GM23248 (cell line): ENCODE data around the gene FAHD2A. TPM values are rescaled to one million over a fixed set of nuclear protein-coding genes. Genes with fewer than 3 reads are reported as not detected.
"Not testable (repeated sequence)": the region's sequence is repeated elsewhere in the genome, so short reads cannot be mapped to it uniquely, and the experiment has no call there.

Experiments used
- DNase-seq: peaks from one replicate; pipeline ENCODE4 v3.0.0-alpha.2; 2015
- H2AFZ ChIP-seq: fragments of 200-600 bp; sonication (generic); 2 replicates; pipeline ENCODE4 v1.6.1; 2016; ENCODE audit warnings: antibody characterized with exemption
- H3F3A ChIP-seq: fragments of 200-600 bp; sonication (generic); 2 replicates; pipeline ENCODE4 v1.6.1; 2016; ENCODE audit warnings: mild to moderate bottlenecking, antibody characterized with exemption, mixed run types; ENCODE audit not compliant: insufficient read depth
- H3K27ac ChIP-seq: fragments of 200-600 bp; sonication (generic); 2 replicates; pipeline ENCODE4 v1.5.1; 2016; ENCODE audit warnings: mild to moderate bottlenecking
- H3K27me3 ChIP-seq: fragments of 200-600 bp; sonication (generic); replicated peaks from 2 replicates; pipeline ENCODE4 v1.6.1; 2016; ENCODE audit warnings: mild to moderate bottlenecking; ENCODE audit not compliant: insufficient read depth
- H3K36me3 ChIP-seq: fragments of 200-600 bp; sonication (generic); 2 replicates; pipeline ENCODE4 v1.6.1; 2016; ENCODE audit warnings: low read depth, mild to moderate bottlenecking
- H3K4me1 ChIP-seq: fragments of 200-600 bp; sonication (generic); 2 replicates; pipeline ENCODE4 v1.6.1; 2016; ENCODE audit warnings: mild to moderate bottlenecking; ENCODE audit not compliant: insufficient read depth
- H3K4me2 ChIP-seq: fragments of 200-600 bp; sonication (generic); one replicate; pipeline ENCODE4 v1.6.1; 2016; ENCODE audit warnings: mild to moderate bottlenecking; ENCODE audit not compliant: unreplicated experiment
- H3K4me3 ChIP-seq: fragments of 200-600 bp; sonication (generic); 2 replicates; pipeline ENCODE4 v1.5.1; 2016; ENCODE audit warnings: mild to moderate bottlenecking
- H3K79me2 ChIP-seq: fragments of 200-600 bp; sonication (generic); 2 replicates; pipeline ENCODE4 v1.6.1; 2016; ENCODE audit warnings: mild to moderate bottlenecking; ENCODE audit not compliant: insufficient read depth
- H3K9ac ChIP-seq: fragments of 200-600 bp; sonication (generic); 2 replicates; pipeline ENCODE4 v1.6.1; 2016; ENCODE audit warnings: mild to moderate bottlenecking
- H3K9me2 ChIP-seq: fragments of 200-600 bp; sonication (generic); 2 replicates; pipeline ENCODE4 v1.6.1; 2016; ENCODE audit warnings: mixed run types, mild to moderate bottlenecking, moderate library complexity; ENCODE audit not compliant: insufficient read depth
- H3K9me3 ChIP-seq: fragments of 200-600 bp; sonication (generic); one replicate; pipeline ENCODE4 v1.6.1; 2017; ENCODE audit warnings: low read depth
- H4K20me1 ChIP-seq: fragments of 200-600 bp; sonication (generic); 2 replicates; pipeline ENCODE4 v1.6.0; 2016; ENCODE audit not compliant: insufficient read depth
- WGBS, 2 experiments: methylation state at CpG; one replicate each; pipeline ENCODE4 v1.1.6; 2015 to 2017; ENCODE audit warnings: low lambda C conversion rate in 2 of 2, low coverage in 1 of 2; ENCODE audit errors: missing lambda C conversion rate in 2 of 2; 5-methylcytosine and 5-hydroxymethylcytosine counted together
- in situ Hi-C: fragments of 300-500 bp; cut with MboI; formaldehyde crosslinking; loops from 2 replicates; pipeline ENCODE4 v1.15.0; 2020
- polyA plus RNA-seq: library from polyadenylated mRNA; unstranded; fragments of >200 nt; fragmentation: Nextera tagmentation; extraction: Ambion mirVana; gene quantifications from 2 replicates; pipeline ENCODE4 v1.2.1, GENCODE V29; 2016
- total RNA-seq: library from RNA; depleted of rRNA; stranded (reverse); fragments of >200 nt; shearing (Covaris generic); gene quantifications from 2 replicates; pipeline ENCODE4 v1.2.3, GENCODE V29; 2014

Gene FAHD2A
- total and polyA plus RNA-seq, 2 experiments from 2014 or later = 23.8 to 24.5 TPM

- H3F3A ChIP-seq, H2AFZ ChIP-seq, H3K4me2 ChIP-seq, H3K79me2 ChIP-seq, H3K4me3 ChIP-seq, in situ Hi-C loops, H3K9me3 ChIP-seq, H3K27me3 ChIP-seq, H3K36me3 ChIP-seq, H3K27ac ChIP-seq, H3K9me2 ChIP-seq, H3K9ac ChIP-seq, H4K20me1 ChIP-seq, H3K4me1 ChIP-seq: not testable (repeated sequence)
- WGBS, 2 experiments = 26 to 46% methylated on average over 4 to 9 of the region's 9 CpGs
- DNase-seq = peak; percentile 84
Measured at GRCh38 chr2:95414015-95414594, 11.6 kb downstream of the FAHD2A start.

DNA sequence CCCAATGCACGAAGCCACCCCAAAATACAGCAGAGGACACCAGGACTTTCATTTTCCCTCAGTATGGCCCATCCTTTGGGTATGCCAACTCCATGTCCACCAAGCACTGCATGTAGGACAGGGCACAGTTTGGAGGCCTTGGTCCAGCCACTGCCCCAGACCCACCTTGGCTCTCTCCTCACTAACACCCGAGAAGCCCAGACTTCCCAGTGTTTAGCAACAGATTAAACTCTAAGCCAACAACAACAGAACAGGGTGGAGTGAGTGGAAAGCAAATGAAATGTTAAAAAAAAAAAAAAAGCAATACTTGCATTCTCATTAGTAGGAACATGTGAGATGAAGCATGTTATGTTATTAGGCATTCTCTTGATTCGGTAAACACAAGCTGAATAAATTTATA is 12.6 kb downstream of the FAHD2A start:
- H3K27ac ChIP-seq, H3K79me2 ChIP-seq, H3K9me3 ChIP-seq, H3K4me2 ChIP-seq, H3K4me3 ChIP-seq, H3F3A ChIP-seq, H4K20me1 ChIP-seq, in situ Hi-C loops, H3K9ac ChIP-seq, H2AFZ ChIP-seq, H3K36me3 ChIP-seq, H3K27me3 ChIP-seq, H3K9me2 ChIP-seq, DNase-seq: not testable (repeated sequence)
- WGBS, 2 experiments = 47 to 50% methylated on average over 3 of the region's 3 CpGs
- H3K4me1 ChIP-seq = 0 out of 2 replicates have a peak, but pooled peaks cover 10% of the 10 kb centered on the region

DNA sequence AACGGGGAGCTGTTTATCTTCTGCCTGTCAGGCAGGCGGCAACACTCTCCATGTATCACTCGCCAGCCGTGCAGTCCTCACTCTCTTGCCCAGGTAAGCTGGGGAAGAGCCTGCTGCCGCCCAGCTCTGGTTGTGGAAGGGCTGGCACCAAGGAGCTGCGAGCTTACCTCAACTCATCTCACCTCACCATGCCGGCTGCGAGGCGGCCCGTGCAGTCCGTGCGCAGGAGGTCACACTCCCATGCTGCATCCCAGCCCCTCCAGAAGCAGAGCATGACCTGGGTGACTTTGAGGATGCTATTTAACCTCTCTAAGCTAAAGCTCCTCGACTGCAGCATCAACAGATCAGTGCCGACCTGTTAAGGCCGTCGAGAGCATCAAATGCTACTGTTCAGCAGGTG is 13.1 kb downstream of the FAHD2A start:
- H3K27ac ChIP-seq, in situ Hi-C loops: not testable (repeated sequence)

GRCh38 chr2:95427196-95427867 is 24.8 kb downstream of the FAHD2A start:
- H3K36me3 ChIP-seq, H4K20me1 ChIP-seq, H3K27me3 ChIP-seq, H3K9me3 ChIP-seq, H3F3A ChIP-seq, in situ Hi-C loops, H3K9ac ChIP-seq, H3K4me3 ChIP-seq, H2AFZ ChIP-seq, H3K27ac ChIP-seq, H3K4me1 ChIP-seq, H3K79me2 ChIP-seq, DNase-seq, H3K4me2 ChIP-seq, H3K9me2 ChIP-seq: not testable (repeated sequence)
- 35 to 41% methylated on average over 8 to 15 of the region's 30 CpGs for WGBS, 2 experiments

More for the DNA sequence above, 13.1 kb downstream of the FAHD2A start:
- not testable (repeated sequence) for H3K9me3 ChIP-seq, H3F3A ChIP-seq, H3K4me2 ChIP-seq, H3K36me3 ChIP-seq, H3K9ac ChIP-seq, DNase-seq, H3K4me3 ChIP-seq, H2AFZ ChIP-seq, H3K27me3 ChIP-seq, H4K20me1 ChIP-seq, H3K9me2 ChIP-seq, H3K79me2 ChIP-seq
- WGBS, 2 experiments = 87 to 89% methylated on average over 16 of the region's 16 CpGs
- H3K4me1 ChIP-seq = 0 out of 2 replicates have a peak, but pooled peaks cover 11% of the 10 kb centered on the region

DNA sequence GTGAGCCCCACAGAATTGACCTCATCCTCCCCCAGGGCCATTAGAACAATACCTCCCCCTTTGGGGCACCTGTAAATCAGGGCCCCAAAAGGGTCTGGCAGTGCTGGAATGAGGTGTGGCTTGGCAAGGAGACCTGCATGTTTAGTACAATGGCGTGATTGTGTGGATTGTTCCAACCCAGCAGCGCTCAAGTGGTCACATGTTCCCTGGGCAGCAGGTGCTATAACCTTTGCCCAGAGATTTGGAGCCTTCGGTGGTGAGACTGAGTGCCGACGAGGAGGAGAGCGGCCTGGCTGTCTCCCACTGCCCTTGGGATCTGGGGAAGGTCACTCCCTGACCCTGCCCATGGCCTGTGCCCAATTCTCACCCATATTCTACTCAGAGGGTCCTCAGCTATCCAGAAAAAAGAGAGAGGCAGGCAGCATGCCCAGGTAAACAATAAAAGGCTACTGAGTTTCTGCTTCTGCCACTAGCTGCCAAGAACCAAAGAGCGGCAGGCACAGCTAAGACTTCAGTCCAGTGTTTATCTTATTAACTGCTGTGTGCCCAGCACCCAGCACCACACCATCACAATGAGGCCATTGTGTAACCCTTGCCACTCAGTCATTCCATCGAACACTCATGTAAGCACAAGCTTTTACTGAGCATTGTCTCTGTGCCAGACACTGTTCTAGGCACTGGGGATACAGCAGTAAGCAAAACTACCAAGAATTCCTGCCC is 27.4 kb downstream of the FAHD2A start:
- H3K79me2 ChIP-seq, H3K9me3 ChIP-seq, H2AFZ ChIP-seq, H3K4me1 ChIP-seq, H3K36me3 ChIP-seq, H3K9me2 ChIP-seq, H3K4me3 ChIP-seq, DNase-seq, H4K20me1 ChIP-seq, H3K27ac ChIP-seq, H3F3A ChIP-seq, in situ Hi-C loops, H3K4me2 ChIP-seq, H3K9ac ChIP-seq, H3K27me3 ChIP-seq: not testable (repeated sequence)
- WGBS, 2 experiments = no CpG with 5 or more reads among the region's 8 CpGs

DNA sequence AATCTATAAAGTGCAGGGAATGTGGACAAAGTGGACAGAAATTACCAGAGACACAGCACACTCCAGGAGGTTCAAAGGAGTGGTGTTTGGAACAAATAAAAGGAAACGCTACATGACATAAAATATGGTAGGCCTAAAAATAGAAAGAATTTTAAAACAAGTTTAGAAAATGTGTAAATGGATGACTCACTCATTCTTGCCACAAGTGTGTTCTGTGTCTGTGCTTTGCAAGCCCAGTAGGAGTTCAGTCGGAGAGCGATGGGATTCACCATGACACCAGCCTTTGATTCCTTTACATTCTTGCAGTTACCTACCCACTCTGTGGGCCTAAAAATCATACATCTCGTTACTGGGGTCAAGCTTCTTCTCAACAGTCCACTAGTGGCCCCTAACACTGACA is 30.9 kb downstream of the FAHD2A start:
- H3K9me3 ChIP-seq, H3K79me2 ChIP-seq, H2AFZ ChIP-seq, H3K9ac ChIP-seq, H3K4me2 ChIP-seq, H3F3A ChIP-seq, H3K4me1 ChIP-seq, H3K4me3 ChIP-seq, H3K27me3 ChIP-seq, H3K9me2 ChIP-seq, in situ Hi-C loops, H3K36me3 ChIP-seq, DNase-seq, H4K20me1 ChIP-seq: not testable (repeated sequence)
- peak overlapping the region; percentile 46; the same call in 1 of the 2 replicates for H3K27ac ChIP-seq
- WGBS, 2 experiments = 44 to 55% methylated on average over 1 of the region's 4 CpGs

- H3K27me3 ChIP-seq, H3K4me1 ChIP-seq, H4K20me1 ChIP-seq, H2AFZ ChIP-seq, H3K9me3 ChIP-seq, H3K4me3 ChIP-seq, H3K79me2 ChIP-seq, DNase-seq, in situ Hi-C loops, H3K9ac ChIP-seq, H3F3A ChIP-seq, H3K4me2 ChIP-seq, H3K36me3 ChIP-seq, H3K9me2 ChIP-seq: not testable (repeated sequence)
- peak overlapping the region; percentile 51 for H3K27ac ChIP-seq
- 42 to 100% methylated on average over 1 to 2 of the region's 2 CpGs for WGBS, 2 experiments
Measured at GRCh38 chr2:95433973-95434372, 31.5 kb downstream of the FAHD2A start.
